Activated naive CD4-positive, alpha-beta T cell treated with anti-CD3 and anti-CD28 coated beads for 36 hours (primary cell): ENCODE data around the gene ADGRV1. TPM values are rescaled to one million over a fixed set of nuclear protein-coding genes. Genes with fewer than 3 reads are reported as not detected.
"Not testable (repeated sequence)": the region's sequence is repeated elsewhere in the genome, so short reads cannot be mapped to it uniquely, and the experiment has no call there.

Experiments
- CTCF ChIA-PET: fragments of 350-600 bp; sonication (Branson Sonifier 250); formaldehyde crosslinking; loops from one replicate; lab custom pipeline; 2021; ENCODE audit warnings: antibody characterized with exemption; lab: Charles Lee
- DNase-seq: peaks from one replicate; pipeline ENCODE4 v3.0.0-alpha.2; 2020
- H3K27ac Mint-ChIP-seq: one replicate; pipeline ENCODE4 v1.8.0; 2021; ENCODE audit warnings: mild to moderate bottlenecking, mixed read lengths
- H3K27me3 Mint-ChIP-seq: one replicate; pipeline ENCODE4 v1.8.0; 2021; ENCODE audit warnings: low read depth, mixed read lengths
- H3K36me3 Mint-ChIP-seq: one replicate; pipeline ENCODE4 v1.8.0; 2021; ENCODE audit warnings: low read depth, mixed read lengths
- H3K4me1 Mint-ChIP-seq: one replicate; pipeline ENCODE4 v1.8.0; 2021; ENCODE audit warnings: low read depth, mixed read lengths
- H3K4me3 Mint-ChIP-seq: one replicate; pipeline ENCODE4 v1.8.0; 2021; ENCODE audit warnings: mild to moderate bottlenecking, moderate library complexity, mixed read lengths
- H3K9me3 Mint-ChIP-seq: one replicate; pipeline ENCODE4 v1.8.0; 2021; ENCODE audit warnings: mixed read lengths
- intact Hi-C: fragments of 100-400 bp; cut with micrococcal nuclease; formaldehyde crosslinking; loops from one replicate; pipeline ENCODE4 v1.15.1; 2023
- total RNA-seq, 2 experiments: library from RNA; stranded (reverse); gene quantifications; one replicate each; pipeline ENCODE4 v1.2.3, GENCODE V29; 2021

Gene ADGRV1
- total RNA-seq, 2 experiments from 2014 or later, result not detected

DNA sequence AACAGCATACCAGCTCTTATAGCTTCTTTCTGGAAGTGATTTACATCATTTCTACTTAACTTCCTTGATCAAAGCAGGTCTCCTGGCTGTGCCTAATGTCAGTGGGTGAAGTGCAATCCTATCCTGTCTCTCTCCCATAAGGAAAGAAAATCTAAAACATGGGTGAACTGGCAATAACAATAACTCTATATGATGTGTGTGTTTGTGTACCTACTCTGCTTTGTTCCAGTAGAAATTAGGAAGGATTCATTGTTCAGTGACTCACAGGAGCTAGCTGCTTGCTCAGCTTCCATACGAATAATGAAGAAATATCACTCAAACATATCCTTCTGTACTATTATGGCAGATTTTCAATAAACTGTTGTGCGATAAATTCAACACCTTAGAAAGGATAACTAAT lies 123.7 kb downstream of the ADGRV1 start:
- intact Hi-C loops, result no loop called here
- no peak overlapping the region for H3K27ac Mint-ChIP-seq

DNA sequence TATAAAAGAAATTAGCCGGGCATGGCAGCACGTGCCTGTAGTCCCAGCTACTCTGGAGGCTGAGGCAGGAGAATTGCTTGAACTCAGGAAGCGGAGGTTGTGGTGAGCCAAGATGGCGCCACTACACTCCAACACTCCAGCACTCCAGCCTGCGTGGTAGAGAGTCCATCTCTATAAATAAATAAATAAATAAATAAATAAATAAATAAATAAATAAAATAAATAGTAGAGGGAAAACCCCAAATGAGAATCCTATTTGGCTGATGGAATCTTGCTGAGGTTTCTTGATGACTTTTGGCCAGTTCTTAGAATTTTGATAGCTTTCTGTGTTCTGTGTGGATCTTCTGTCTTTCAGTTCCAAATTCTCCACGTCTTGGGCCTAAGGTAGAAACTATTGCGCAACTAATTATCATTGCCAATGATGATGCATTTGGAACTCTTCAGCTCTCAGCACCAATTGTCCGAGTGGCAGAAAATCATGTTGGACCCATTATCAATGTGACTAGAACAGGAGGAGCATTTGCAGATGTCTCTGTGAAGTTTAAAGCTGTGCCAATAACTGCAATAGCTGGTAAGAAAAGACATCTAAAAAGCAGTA lies 126.9 kb downstream of the ADGRV1 start:
- H3K9me3 Mint-ChIP-seq, result no peaks in the 10 kb centered on the region
- H3K4me3 Mint-ChIP-seq, result no peak overlapping the region
- H3K36me3 Mint-ChIP-seq, result no peaks in the 10 kb centered on the region
- CTCF ChIA-PET, result no interaction called here
- H3K27ac Mint-ChIP-seq, result no peak overlapping the region
- no peak for DNase-seq
- H3K27me3 Mint-ChIP-seq, result no peaks in the 10 kb centered on the region
- intact Hi-C loops, result no loop called here
- no peaks in the 10 kb centered on the region for H3K4me1 Mint-ChIP-seq

More for the DNA sequence above, 123.7 kb downstream of the ADGRV1 start:
- no peaks in the 10 kb centered on the region for H3K9me3 Mint-ChIP-seq
- H3K4me3 Mint-ChIP-seq, result no peak overlapping the region
- H3K36me3 Mint-ChIP-seq, result no peaks in the 10 kb centered on the region
- H3K27me3 Mint-ChIP-seq, result no peaks in the 10 kb centered on the region
- no peak for DNase-seq
- no peaks in the 10 kb centered on the region for H3K4me1 Mint-ChIP-seq
- CTCF ChIA-PET, result no interaction called here

DNA sequence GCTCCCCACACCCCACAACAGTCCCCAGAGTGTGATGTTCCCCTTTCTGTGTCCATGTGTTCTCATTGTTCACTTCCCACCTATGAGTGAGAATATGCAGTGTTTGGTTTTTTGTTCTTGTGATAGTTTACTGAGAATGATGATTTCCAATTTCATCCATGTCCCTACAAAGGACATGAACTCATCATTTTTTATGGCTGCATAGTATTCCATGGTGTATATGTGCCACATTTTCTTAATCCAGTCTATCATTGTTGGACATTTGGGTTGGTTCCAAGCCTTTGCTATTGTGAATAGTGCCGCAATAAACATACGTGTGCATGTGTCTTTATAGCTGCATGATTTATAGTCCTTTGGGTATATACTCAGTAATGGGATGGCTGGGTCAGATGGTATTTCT lies 127.8 kb downstream of the ADGRV1 start:
- H3K4me1 Mint-ChIP-seq, intact Hi-C loops, H3K36me3 Mint-ChIP-seq, H3K27me3 Mint-ChIP-seq, CTCF ChIA-PET, DNase-seq, H3K9me3 Mint-ChIP-seq, H3K4me3 Mint-ChIP-seq, H3K27ac Mint-ChIP-seq: not testable (repeated sequence)

DNA sequence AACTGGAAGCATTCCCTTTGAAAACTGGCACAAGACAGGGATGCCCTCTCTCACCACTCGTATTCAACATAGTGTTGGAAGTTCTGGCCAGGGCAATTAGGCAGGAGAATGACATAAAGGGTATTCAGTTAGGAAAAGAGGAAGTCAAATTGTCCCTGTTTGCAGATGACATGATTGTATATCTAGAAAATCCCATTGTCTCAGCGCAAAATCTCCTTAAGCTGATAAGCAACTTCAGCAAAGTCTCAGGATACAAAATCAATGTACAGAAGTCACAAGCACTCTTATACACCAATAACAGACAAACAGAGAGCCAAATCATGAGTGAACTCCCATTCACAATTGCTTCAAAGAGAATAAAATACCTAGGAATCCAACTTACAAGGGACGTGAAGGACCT lies 128.9 kb downstream of the ADGRV1 start:
- H3K27me3 Mint-ChIP-seq, DNase-seq, CTCF ChIA-PET, H3K36me3 Mint-ChIP-seq, H3K4me1 Mint-ChIP-seq, H3K9me3 Mint-ChIP-seq, H3K27ac Mint-ChIP-seq, intact Hi-C loops, H3K4me3 Mint-ChIP-seq: not testable (repeated sequence)

DNA sequence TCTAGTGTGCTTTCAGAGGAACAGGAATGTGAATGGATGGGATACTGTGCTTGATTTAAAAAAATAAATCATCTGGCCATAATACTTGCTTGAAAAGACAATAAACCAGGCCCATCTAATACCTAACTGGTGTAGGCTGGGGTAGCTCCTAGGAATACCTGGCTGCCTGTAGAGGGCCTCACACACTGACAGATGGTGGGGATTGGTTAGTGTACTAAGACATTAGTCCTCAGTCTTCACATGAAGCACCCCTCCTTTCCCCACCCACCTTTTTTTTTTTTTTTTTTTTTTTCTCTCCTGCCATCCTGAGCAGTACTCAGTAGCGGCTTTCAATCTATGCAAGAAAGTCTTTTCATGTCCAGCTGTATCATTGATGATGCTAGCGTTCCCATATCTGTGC lies 130.5 kb downstream of the ADGRV1 start:
- no peak for DNase-seq
- no peak overlapping the region for H3K4me3 Mint-ChIP-seq
- H3K36me3 Mint-ChIP-seq, result no peaks in the 10 kb centered on the region
- CTCF ChIA-PET, result no interaction called here
- intact Hi-C loops, result no loop called here
- no peaks in the 10 kb centered on the region for H3K27me3 Mint-ChIP-seq
- no peak overlapping the region for H3K27ac Mint-ChIP-seq
- no peaks in the 10 kb centered on the region for H3K4me1 Mint-ChIP-seq
- no peaks in the 10 kb centered on the region for H3K9me3 Mint-ChIP-seq

DNA sequence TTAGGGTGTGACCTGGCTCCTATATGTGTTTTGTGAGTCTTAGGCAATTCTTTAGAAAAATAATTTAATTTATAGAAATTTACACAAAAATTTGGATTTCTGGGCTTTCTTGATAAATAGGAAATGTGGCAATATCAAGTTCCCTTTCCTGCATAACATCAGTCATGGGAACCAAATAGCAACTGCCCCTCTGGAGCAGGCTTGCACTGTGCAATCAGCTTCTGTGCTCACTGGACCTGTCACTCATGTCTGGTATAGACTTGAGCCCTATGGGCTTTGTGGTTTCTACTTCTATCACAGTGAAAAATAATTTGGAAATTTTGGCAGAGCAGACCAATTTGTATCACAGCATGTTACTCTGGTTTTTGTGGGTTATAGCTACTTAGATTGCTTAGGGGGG lies 131.7 kb downstream of the ADGRV1 start:
- Mint-ChIP-seq H3K36me3 (no peaks in the 10 kb centered on the region), H3K27ac (no peak overlapping the region), H3K27me3 (no peaks in the 10 kb centered on the region), H3K4me3 (no peak overlapping the region), H3K4me1 (no peaks in the 10 kb centered on the region), H3K9me3 (no peaks in the 10 kb centered on the region)
- DNase-seq, result no peak
- CTCF ChIA-PET, result interaction anchor here (0.5 kb wide), 1 partner anchor 16 kb away, joined by 8 read pairs; no protein-coding TSS in a partner anchor
- intact Hi-C loops, result no loop called here

DNA sequence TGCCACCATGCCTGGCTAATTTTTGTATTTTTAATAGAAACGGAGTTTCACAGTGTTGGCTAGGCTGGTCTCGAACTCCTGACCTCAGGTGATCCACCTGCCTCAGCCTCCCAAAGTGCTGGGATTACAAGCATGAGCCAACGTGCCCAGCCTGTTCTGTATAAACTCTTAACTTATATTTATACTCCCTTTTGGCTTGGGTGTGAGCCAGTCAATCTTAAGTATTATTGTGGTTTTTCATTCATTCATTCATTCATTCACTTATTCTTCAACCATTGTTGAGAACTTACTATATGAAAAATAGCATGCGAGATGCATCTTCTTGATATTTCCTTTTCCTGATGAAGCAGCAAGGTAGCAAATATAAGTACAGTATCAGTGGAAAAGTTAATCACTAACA lies 132.9 kb downstream of the ADGRV1 start:
- Mint-ChIP-seq H3K4me1 (no peaks in the 10 kb centered on the region), H3K36me3 (no peaks in the 10 kb centered on the region), H3K4me3 (no peak overlapping the region)

DNA sequence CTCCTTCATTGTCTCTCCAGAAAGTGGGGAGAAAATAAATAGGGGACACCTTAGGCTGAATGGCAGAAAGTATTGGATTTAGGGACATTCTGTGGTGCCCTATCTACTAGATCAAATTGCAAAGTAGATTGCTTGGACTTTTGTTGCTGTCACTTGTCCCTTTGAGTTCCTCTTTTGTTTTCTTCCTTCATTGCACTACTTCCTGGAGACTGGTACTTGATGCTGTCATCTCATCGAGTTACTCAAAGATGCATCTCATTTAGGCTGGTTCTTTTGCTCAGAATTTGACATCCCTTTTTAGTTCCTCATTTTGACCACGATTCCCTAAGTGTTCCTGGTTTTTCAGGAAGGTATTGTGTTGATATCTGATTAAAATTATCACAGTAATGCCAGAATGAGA lies 137.6 kb downstream of the ADGRV1 start:
- intact Hi-C loops, result no loop called here
- no peaks in the 10 kb centered on the region for H3K9me3 Mint-ChIP-seq
- CTCF ChIA-PET, result no interaction called here
- DNase-seq, result no peak
- H3K27me3 Mint-ChIP-seq, result peaks cover 4% of the 10 kb centered on the region
- no peaks in the 10 kb centered on the region for H3K36me3 Mint-ChIP-seq
- no peaks in the 10 kb centered on the region for H3K4me1 Mint-ChIP-seq
- H3K4me3 Mint-ChIP-seq, result no peak overlapping the region
- H3K27ac Mint-ChIP-seq, result no peak overlapping the region

More for the DNA sequence above, 132.9 kb downstream of the ADGRV1 start:
- intact Hi-C loops, result no loop called here
- Mint-ChIP-seq H3K27ac (no peak overlapping the region), H3K27me3 (no peaks in the 10 kb centered on the region), H3K9me3 (no peaks in the 10 kb centered on the region)
- CTCF ChIA-PET, result no interaction called here
- DNase-seq, result no peak

DNA sequence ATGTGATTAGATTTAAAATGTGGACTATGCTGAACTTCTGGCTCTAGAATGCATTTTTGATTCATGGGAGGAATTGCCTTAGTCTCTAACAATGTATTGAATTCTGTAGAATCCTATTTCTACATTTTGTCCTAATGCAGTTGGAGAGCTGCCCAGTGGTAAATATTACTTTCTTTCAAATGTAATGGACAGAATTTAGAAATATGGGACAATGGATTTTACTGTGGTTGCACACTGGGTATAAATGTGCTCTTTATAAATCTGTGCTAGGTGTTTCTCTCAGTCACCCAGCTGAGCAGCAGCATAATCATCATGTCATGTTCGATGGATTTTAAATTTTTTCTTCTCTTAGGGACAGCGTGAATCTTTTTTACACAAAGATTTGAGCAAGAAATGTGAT lies 141.7 kb downstream of the ADGRV1 start:
- Mint-ChIP-seq H3K9me3 (no peaks in the 10 kb centered on the region), H3K4me1 (no peaks in the 10 kb centered on the region), H3K4me3 (no peak overlapping the region), H3K36me3 (no peaks in the 10 kb centered on the region), H3K27me3 (peaks cover 4% of the 10 kb centered on the region), H3K27ac (no peak overlapping the region)
- DNase-seq, result no peak
- intact Hi-C loops, result no loop called here
- CTCF ChIA-PET, result no interaction called here

DNA sequence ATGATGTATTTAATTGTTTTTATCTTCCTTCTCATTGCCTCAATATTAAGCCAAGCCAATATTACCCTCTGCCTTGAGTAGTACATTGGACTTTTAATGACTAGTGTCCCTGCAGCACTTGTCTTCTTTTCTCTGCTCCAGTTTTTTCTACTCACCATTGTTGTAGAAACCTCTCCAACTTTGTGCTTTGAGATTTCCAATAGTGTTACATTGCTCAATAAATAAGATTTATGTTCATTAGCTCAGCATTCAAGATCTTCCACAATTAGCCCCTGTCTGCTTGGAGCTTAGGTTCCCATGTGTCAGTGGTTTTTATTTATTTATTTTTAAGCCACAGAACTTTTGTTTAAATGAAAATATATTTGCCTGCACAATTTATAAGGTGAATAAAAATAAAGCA lies 145.3 kb downstream of the ADGRV1 start:
- H3K27me3 Mint-ChIP-seq, result peaks cover 4% of the 10 kb centered on the region
- DNase-seq, result no peak
- H3K9me3 Mint-ChIP-seq, result no peaks in the 10 kb centered on the region
- no peak overlapping the region for H3K27ac Mint-ChIP-seq
- no peaks in the 10 kb centered on the region for H3K4me1 Mint-ChIP-seq
- H3K4me3 Mint-ChIP-seq, result no peak overlapping the region
- intact Hi-C loops, result no loop called here
- CTCF ChIA-PET, result interaction anchor here (0.6 kb wide), 1 partner anchor 8 kb away, joined by 3 read pairs; no protein-coding TSS in a partner anchor
- no peaks in the 10 kb centered on the region for H3K36me3 Mint-ChIP-seq

DNA sequence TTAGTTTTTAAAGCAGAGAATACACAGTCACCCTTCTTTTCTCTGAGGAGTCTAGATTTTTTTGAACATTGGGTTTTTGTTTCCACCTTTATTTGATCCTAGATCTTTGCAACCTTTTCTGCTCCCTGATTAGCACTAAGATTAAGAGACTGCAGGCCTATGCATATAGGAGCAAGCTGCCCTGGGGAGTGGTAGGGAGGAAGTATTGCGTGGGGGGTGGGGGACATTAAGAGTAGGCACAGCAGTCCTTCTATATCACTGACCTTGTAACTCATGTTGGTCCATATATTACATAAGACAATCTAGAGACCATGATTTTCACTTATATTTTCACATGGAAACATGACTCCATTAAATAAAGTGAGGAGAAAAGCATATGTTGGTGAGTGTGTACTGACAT lies 149.1 kb downstream of the ADGRV1 start:
- Mint-ChIP-seq H3K9me3 (no peaks in the 10 kb centered on the region), H3K4me1 (no peaks in the 10 kb centered on the region), H3K27ac (no peak overlapping the region), H3K4me3 (no peak overlapping the region), H3K36me3 (no peaks in the 10 kb centered on the region), H3K27me3 (no peaks in the 10 kb centered on the region)
- intact Hi-C loops, result no loop called here
- CTCF ChIA-PET, result interaction anchor here (1.3 to 2.1 kb wide), 2 partner anchors 76 kb away, joined by 5 read pairs; no protein-coding TSS in a partner anchor
- DNase-seq, result no peak

DNA sequence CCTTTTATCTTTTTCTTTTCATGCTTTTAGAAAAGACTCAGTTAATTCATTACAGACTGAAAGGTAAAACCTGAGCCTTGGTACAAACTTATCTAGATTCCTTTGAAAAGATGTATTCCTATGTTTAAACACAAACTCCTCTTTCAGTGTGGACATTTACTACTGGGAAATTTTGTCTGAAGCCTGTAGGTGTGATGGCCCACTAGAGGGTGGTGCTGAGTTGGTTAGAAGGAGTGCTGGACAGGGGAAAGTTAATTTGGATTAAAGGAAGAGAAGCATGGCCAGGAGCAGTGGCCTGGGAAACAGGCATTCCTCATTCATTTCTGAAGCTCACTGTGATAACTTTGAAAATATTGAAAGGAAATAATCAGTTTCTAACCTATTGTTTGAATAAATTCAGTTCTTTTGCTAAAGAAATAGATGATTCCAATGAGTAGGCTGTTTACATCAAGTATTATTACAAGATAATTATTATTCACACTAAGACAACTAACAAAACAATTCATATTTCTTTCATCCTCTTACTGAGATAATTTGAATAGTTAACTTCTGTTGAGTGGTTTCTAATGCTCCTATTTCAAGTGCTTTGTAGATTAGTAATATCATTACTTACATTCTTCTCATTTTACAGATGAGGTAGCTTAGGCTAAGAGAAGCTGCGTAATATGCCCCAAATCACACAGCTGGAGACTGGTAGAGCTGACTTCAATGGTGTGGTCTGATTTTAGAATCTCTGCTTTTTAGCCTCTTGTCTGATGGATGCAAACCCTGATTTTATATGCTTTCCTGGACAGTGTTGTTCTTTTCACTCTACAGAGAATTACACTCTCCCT lies 150.9 kb downstream of the ADGRV1 start:
- peak; percentile 14 for DNase-seq
- H3K36me3 Mint-ChIP-seq, result no peaks in the 10 kb centered on the region
- no peak overlapping the region for H3K4me3 Mint-ChIP-seq
- no peaks in the 10 kb centered on the region for H3K4me1 Mint-ChIP-seq
- no peaks in the 10 kb centered on the region for H3K9me3 Mint-ChIP-seq
- intact Hi-C loops, result loop anchor here (1.0 kb wide), 1 partner anchor 74 kb away; no protein-coding TSS in a partner anchor
- CTCF ChIA-PET, result interaction anchor here (0.9 kb wide), 1 partner anchor 71 kb away, joined by 3 read pairs; no protein-coding TSS in a partner anchor
- H3K27ac Mint-ChIP-seq, result no peak overlapping the region
- no peaks in the 10 kb centered on the region for H3K27me3 Mint-ChIP-seq

DNA sequence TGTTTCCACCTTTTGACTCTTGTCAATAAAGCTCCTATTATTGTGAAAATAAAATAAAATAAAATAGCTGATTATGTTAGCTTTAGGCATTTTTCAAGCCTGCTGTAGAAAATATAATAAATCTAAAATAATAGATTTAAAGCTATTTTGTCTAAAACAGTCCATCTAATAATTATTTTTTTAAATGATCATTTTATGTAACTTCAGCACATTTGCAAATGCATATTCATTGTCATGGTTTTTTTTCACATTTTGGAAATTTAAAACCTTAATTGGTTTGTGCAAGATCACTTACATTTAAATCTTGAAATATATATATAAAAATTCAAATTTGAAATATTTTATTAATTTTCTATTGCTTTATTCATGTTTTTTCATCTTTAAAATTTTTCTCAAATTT lies 159.8 kb downstream of the ADGRV1 start:
- H3K4me1 Mint-ChIP-seq, result no peaks in the 10 kb centered on the region
- H3K27ac Mint-ChIP-seq, result no peak overlapping the region
- no peaks in the 10 kb centered on the region for H3K9me3 Mint-ChIP-seq
- H3K4me3 Mint-ChIP-seq, result no peak overlapping the region
- H3K27me3 Mint-ChIP-seq, result peaks cover 3% of the 10 kb centered on the region
- H3K36me3 Mint-ChIP-seq, result no peaks in the 10 kb centered on the region
- intact Hi-C loops, result no loop called here
- no peak for DNase-seq
- CTCF ChIA-PET, result no interaction called here
